Hepatocyte (in vitro differentiated cells): ENCODE data around the gene PLPP1.

Experiments
- EZH2 ChIP-seq: fragments of 200-600 bp; sonication (generic); IDR thresholded peaks from 2 replicates; pipeline ENCODE4 v1.6.1; 2016; ENCODE audit warnings: antibody characterized with exemption, mild to moderate bottlenecking, borderline replicate concordance
- TF ChIP-seq, protein P1 (sequence below): fragments of 200-600 bp; sonication (generic); IDR thresholded peaks from 2 replicates; pipeline ENCODE4 v1.5.1; 2016; ENCODE audit warnings: antibody characterized with exemption, mild to moderate bottlenecking; ENCODE audit not compliant: poor library complexity

DNA sequence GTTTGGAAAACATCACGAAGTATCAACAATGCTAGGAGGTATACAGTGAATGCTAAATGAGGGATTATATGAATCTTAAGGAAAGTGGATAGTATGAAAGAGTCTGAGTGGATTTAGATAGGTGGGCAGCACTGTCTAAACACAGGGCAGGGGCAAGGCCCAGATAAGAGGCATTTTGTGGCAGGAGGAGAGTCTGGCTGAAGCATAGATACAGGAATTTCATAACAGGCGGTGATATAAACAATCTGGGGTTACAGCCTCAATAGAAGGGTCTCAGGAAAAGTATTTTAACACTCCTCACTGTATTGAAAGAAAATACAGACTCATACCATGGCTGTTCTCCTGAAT is 96.9 kb downstream of the PLPP1 start:
- TF ChIP-seq, protein P1, sequence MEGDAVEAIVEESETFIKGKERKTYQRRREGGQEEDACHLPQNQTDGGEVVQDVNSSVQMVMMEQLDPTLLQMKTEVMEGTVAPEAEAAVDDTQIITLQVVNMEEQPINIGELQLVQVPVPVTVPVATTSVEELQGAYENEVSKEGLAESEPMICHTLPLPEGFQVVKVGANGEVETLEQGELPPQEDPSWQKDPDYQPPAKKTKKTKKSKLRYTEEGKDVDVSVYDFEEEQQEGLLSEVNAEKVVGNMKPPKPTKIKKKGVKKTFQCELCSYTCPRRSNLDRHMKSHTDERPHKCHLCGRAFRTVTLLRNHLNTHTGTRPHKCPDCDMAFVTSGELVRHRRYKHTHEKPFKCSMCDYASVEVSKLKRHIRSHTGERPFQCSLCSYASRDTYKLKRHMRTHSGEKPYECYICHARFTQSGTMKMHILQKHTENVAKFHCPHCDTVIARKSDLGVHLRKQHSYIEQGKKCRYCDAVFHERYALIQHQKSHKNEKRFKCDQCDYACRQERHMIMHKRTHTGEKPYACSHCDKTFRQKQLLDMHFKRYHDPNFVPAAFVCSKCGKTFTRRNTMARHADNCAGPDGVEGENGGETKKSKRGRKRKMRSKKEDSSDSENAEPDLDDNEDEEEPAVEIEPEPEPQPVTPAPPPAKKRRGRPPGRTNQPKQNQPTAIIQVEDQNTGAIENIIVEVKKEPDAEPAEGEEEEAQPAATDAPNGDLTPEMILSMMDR = no peak
- no peak for TF ChIP-seq EZH2
